Lung microvascular endothelial cell (primary cell): Measurements from ENCODE around the gene TCHP. TPM values are rescaled to one million over a fixed set of nuclear protein-coding genes. Genes with fewer than 3 reads are reported as not detected.

Source experiments
- DNase-seq, 2 donors: peaks; one replicate each; pipeline versions ENCODE4 v3.0.0 to v3.0.0-alpha.2; 2010; ENCODE audit warnings: low read depth in 2 of 2
- total RNA-seq: library from RNA; depleted of rRNA; stranded (reverse); fragments of >200 nt; gene quantifications from 2 replicates; pipeline ENCODE4 v1.2.1, GENCODE V29; 2014

Gene TCHP
- total RNA-seq, 1 donor from 2014 or later: 5.8 TPM

- no peak for DNase-seq
Measured at GRCh38 chr12:109932878-109933503, 32.9 kb downstream of the TCHP start.

- peak; percentile 33 to 44 for DNase-seq
Measured at GRCh38 chr12:109934026-109934425, 34.0 kb downstream of the TCHP start.

GRCh38 chr12:109937371-109937770, 37.3 kb downstream of the TCHP start:
- peak in 1 of 2 donors; percentile 99 for DNase-seq

- no peak for DNase-seq
Measured at GRCh38 chr12:109938947-109939346, 38.9 kb downstream of the TCHP start.

- DNase-seq: no peak
Measured at GRCh38 chr12:109939504-109939903, 39.4 kb downstream of the TCHP start.

- no peak for DNase-seq
Measured at GRCh38 chr12:109940339-109940923, 40.4 kb downstream of the TCHP start.

- no peak for DNase-seq
Measured at GRCh38 chr12:109943811-109944210, 43.7 kb downstream of the TCHP start.

- DNase-seq: peak; percentile 83 to 96
Measured at GRCh38 chr12:109944561-109945359, 44.7 kb downstream of the TCHP start.

GRCh38 chr12:109946505-109946904, 46.4 kb downstream of the TCHP start:
- peak; percentile 17 to 87 for DNase-seq

GRCh38 chr12:109946913-109947312, 46.8 kb downstream of the TCHP start:
- no peak for DNase-seq

- DNase-seq: peak in 1 of 2 donors; percentile 62
Measured at GRCh38 chr12:109947521-109947920, 47.4 kb downstream of the TCHP start.

GRCh38 chr12:109948368-109948767, 48.3 kb downstream of the TCHP start:
- no peak for DNase-seq

GRCh38 chr12:109949089-109949488, 49.0 kb downstream of the TCHP start:
- peak; percentile 21 to 23 for DNase-seq

- no peak for DNase-seq
Measured at GRCh38 chr12:109950625-109951024, 50.6 kb downstream of the TCHP start.

- peak in 1 of 2 donors; percentile 68 for DNase-seq
Measured at GRCh38 chr12:109951136-109951535, 51.1 kb downstream of the TCHP start.

GRCh38 chr12:109951751-109952150, 51.7 kb downstream of the TCHP start:
- peak; percentile 24 to 76 for DNase-seq

- no peak for DNase-seq
Measured at GRCh38 chr12:109952160-109952858, 52.2 kb downstream of the TCHP start.

- DNase-seq: no peak
Measured at GRCh38 chr12:109952873-109953272, 52.8 kb downstream of the TCHP start.

- DNase-seq: no peak
Measured at GRCh38 chr12:109953656-109954055, 53.6 kb downstream of the TCHP start.

- DNase-seq: no peak
Measured at GRCh38 chr12:109958374-109958773, 58.3 kb downstream of the TCHP start.

GRCh38 chr12:109959411-109960093, 59.5 kb downstream of the TCHP start:
- no peak for DNase-seq
